Medulla oblongata (tissue), 1 donor: ENCODE data around the gene CNRIP1.
"Not testable (repeated sequence)": the region's sequence is repeated elsewhere in the genome, so short reads cannot be mapped to it uniquely, and the experiment has no call there.

Experiments
- DNase-seq: peaks from one replicate; pipeline ENCODE4 v3.0.0-alpha.2; 2015; ENCODE audit errors: extremely low spot score

The CNRIP1 gene

DNA sequence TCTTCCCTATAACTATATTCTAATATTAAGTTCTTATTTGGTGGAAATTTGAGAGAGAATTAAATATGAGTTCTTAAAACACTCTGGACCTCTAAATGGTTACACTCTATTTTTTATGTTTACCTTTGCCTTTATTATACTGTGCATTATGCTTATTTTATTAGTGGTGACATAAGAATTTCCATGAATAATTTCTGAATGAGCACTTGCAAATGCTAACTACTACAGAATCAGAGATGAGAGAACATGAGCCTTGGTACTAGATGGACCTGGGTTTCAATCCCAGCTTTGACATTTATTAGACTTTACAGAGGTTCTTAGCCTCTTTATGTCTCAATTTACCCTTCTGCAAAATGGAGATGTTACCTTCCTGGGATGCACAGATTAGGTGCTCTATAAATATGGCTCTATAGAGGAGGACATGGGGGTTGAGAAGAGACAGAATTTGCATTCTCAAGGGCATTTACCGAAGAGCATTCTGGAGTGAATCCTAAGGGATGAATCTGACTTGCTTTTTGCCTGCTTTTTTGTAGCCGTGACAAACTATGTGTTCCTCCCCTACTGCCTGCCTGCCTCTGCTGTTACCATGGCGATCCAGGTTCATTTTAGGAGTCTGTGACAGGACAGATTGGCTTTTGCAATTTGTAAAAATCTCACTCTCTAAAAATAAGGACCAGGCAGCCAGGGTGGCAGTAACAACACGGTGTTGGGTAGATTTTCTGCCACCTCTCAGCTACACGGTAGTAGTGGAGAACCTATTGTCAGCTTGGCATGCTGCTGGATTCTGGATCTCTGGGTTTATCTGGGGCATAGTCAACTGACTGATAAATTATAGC lies 20.7 kb upstream of the CNRIP1 start:
- no peak for DNase-seq

DNA sequence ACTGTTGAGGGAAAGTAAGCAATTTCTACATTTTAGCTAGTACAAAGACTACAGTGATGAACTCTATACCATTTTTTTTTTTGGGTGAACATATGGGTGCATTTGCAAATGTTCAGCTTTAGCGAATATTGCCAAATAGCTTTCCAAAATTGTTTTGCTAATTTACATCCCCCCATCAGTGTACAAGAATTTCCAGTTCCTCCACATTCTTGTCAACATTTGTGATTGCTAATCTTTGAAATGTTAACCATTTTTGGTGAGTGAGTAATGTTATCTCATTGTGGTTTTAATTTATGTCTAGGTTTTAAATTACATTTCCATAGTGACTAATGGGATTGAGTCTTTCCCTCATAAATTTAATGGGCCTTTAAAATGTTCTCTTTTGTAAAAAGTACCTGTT lies 16.4 kb upstream of the CNRIP1 start:
- no peak for DNase-seq

DNA sequence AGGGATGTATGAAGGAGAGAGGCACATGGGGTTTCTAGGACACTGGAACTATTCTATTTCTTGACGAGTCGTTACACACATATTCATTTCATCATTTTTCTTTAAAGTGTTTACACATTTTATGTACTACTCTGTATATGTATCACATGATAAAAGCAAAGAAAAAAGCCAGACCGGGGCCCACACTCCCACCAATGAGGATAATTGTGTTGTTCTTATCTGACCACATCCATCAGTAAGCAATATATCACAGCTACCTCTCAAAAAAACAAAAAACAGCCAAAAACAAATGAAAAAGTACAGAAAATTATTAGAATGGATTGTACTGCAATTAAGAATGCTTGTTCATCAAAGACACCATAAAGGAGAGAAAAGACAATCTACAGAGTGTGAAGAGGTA lies 14.2 kb upstream of the CNRIP1 start:
- no peak for DNase-seq

DNA sequence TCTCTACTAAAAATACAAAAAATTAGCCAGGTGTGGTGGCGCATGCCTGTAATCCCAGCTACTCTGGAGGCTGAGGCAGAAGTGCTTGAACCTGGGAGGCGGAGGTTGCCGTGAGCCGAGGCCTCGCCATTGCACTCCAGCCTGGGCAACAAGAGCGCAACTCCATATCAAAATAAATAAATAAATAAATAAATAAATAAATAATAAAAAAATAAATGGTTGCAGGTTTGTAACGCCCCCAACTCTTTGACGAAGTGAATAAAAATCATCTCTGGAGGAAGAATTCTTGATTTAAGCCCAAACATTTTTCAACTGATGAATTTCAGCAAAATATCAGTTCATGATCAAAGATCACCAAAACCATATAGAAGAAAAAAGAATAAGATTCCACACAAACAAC lies 13.3 kb upstream of the CNRIP1 start:
- no peak for DNase-seq

DNA sequence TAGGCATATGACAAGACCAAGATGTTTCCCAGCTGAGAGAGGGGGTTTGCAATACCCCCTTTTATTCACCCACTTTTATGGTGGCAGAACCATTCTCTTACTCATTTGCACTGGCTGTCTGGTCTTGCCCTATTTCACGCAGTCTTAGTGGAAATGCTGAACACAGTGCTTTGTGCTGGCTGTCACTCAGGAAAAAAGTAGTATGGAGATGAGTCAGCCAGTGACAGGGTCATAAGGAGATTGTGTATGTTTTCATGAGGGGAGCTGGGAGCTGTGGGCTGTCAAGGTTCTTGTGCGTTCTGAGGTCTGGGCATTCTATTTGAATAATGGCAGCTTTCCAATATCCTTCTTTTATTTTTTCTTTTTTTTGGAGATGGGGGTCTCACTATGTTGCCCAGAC lies 10.9 kb upstream of the CNRIP1 start:
- no peak for DNase-seq

DNA sequence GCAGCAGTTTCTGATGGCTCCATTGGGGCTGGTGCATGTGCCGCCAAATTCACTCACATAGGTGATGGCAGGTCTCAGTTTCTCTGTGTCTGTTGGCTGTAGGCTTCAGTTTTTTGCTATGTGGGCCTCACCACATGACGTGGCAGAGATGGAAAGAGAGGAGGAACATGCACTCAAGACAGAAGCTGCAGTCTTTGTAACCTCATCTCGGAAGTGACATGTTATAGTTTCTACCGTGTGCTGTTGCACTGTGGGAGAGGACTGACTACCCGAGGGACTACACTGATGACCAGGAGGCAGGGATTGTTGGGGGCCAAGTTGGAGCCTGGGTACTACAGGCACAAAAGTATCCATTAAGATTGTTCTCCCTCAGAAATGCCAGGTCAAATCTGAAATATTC lies 9.2 kb upstream of the CNRIP1 start:
- DNase-seq, result no peak

DNA sequence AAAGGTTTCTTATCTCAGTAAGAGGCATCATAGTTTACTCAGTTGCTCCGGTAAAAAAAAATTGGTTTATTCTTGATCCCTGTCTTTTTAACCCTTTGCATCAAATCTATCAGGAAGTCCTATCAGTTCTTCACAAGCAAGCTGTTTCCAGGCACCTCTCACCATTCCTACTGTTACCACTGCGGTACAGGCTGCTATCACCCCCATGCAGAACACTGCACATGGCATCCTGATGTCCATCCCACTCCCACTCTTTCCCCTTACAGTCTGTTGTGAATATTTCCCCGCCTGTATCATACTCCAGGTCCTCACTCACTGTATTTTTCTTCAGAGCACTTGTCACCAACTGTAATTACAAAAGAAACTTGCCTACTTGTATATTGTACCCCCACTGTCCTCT lies 5.3 kb upstream of the CNRIP1 start:
- no peak for DNase-seq

DNA sequence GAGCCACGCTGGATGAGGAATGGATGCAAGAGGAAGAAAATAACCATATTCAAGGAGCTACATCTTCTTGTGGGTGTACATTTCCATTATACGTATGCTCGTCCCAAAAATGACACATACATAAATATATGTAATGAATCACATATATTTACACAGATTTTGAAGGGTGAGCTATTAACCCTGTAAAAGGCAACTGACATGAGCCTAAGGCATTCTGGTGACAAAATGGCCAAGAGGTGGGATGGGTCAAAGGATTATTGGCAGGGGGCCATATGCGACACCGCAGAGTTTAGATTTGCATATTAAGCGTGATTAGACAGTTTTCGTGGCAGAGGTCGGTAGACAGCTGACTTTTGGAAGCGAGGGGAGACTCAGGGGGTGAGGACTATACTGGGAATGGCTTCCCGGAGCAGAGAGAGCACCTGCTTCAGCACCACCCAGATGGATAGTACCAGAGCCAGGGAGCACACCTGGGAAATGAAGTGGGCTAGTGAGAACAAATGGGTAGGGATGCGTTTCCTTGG lies 431 bp upstream of the CNRIP1 start:
- peak; percentile 40 for DNase-seq

DNA sequence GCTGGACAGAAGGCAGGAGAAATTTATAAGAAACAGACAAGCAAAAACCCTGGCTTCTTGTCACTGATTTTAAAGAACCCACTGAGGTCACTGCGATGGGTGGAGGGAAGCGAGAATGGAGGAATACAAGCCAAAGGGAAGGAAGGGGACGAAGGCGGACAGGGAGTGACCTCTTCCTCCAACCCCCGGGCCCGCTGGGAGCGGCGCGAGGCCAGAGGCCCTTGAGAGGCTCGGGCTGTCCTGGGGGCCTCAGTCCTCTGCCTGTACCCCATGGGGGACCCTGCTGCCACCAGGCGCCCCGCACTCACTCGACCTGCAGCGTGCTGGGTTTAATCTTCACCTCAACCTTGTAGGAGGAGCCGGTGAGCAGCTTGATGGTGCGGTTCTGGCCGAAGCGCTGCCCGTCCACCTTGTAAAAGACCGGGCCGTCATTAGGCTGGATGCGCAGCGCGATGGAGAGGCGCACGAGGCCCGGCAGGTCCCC lies 793 bp downstream of the CNRIP1 start:
- peak; percentile 46 for DNase-seq

DNA sequence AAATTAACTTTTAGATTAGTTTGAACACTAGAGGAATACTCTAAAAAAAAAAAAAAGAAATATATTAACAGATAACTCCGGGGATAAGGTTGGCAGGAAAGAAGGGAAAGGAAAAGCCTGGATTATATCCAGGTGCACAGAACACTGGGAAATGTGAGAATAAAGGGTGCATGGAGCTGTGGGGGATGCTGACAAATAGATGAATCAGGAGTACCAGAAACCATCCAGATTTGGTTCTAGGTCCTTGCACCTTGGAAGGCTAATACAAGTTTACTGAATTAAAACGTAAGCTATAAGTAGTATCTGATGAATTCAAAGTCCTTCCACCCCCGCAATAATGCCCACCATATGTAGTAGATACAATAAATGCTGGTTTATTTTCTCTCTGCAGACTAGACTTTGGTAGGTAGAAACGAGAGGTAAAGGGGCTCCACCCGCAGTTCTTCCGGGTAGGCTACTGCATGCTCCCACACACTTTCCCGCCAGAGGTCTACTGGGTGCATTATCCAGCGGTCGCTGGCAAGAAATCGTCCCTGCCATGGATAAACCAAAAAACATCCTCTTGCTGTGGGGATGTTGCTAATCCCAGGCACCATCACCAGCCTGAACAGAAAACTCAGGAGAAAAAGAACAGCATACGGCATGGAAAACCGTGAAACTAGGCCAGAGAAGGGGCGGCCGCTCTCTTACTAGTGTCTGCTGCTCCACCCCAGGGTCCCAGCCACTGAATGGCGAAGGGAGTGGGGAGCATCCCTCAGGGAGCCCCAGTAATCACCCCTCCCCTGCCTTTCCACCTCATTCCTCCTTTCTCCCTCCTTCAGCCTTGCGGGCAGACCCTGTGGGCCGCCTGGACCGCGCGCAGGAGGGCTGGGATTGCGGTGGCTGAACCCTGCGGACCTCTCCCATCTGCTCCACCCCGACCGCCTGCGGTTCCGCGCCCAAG lies 1.5 kb downstream of the CNRIP1 start:
- DNase-seq, result peak; percentile 18

DNA sequence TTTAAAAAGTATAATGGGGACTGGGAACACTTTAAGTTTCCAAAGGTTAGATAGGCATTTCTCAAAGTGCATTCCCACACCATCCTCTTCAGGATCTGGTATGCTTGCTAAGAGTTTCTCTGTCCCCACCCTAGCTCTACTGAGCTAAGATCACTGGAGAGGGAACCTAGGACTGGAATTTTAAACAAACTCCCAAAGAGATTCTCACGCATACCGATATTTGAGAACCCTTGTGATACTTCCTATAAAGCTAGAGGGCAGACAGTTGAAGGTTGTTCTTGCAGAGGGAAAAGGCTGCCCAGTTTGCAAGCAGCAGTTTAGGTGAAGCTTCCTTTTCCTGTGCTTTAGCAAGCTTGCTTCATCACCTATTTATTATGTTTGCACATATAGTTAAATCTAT lies 3.6 kb downstream of the CNRIP1 start:
- no peak for DNase-seq

DNA sequence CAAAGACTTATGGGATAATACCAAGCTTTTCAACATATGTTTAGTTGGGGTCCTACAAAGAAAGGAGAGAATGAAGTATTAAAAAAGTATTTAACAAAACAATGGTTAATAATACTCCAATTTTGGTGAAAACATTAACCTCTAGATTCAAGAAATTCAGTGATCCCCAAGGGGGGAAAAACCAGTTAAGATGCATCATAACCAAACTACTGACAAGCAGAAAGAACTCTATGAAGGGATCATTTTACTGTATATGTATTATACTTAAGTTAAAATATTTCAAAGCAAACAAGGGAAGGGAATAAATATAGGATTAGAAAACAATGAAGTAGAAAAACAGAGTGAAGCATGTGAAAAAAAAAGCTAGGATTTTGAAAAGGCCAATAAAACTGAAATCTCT lies 8.7 kb downstream of the CNRIP1 start:
- no peak for DNase-seq

DNA sequence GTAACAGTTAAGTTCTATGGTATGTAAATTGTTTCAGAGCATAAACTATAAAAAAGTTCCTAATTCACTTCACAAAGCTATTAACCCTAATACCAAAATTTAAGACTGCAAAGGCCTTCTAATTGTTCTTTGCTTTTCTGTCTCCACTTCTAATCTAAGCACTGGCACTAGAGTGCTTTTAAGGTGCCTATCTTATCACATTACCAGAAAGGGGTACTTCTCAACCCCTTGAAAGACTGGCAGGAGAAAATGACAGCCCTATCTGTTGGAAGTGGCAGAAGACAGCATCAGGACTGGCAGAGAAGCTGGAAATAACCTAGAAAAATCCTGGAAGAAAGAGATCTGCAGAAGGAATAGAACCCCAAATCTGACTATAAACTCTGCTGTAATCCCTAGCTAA lies 10.3 kb downstream of the CNRIP1 start:
- no peak for DNase-seq

DNA sequence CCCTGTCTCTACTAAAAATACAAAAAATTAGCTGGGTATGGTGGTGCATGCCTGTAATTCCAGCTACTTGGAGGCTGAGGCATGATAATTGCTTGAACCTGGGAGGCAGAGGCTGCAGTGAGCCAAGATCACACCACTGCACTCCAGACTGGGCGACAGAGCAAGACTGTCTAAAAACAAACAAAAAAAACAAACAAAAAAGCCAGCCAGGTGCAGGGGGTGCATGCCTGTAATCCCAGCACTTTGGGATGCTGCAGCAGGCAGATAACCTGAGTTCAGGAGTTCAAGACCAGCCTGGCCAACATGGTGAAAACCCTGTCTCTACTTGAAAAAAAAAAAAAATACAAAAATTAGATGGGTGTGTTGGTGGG lies 15.9 kb downstream of the CNRIP1 start:
- not testable (repeated sequence) for DNase-seq

DNA sequence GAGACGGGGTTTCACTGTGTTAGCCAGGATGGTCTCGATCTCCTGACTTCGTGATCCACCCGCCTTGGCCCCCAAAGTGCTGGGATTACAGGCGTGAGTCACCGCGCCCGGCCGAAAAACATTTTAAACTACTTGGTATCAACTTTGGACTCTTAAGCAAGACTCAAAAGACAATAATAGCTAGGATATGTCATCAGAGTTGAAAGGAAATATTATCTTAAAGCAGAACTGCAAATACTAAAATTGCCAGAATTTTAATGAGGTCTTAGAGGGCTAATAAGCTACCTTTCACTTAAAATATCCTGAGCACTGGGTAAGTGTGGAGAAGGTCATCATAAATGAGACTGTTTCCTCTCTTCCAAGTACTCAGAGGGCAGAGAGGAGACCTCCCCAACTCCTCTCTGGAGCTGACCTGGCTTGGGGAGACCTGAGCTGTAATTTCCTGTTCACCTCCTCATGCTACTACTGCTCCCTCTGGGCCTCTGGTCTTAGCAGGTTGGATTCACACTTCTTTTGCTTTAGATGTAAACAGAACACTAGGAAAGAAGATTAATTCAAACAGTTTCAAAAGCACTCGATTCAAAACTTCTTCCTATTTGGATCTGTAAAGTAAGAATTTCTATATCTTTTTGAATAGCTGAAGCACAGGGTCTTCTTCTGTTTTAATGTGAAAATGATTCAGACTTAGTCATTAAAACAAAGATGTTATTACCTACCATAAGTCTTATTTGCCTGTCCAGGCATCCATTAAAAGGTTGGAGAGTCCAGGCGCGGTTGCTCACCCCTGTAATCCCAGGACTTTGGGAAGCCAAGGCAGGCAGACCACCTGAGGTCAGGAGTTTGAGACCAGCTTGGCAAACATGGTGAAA lies 16.5 kb downstream of the CNRIP1 start:
- no peak for DNase-seq

DNA sequence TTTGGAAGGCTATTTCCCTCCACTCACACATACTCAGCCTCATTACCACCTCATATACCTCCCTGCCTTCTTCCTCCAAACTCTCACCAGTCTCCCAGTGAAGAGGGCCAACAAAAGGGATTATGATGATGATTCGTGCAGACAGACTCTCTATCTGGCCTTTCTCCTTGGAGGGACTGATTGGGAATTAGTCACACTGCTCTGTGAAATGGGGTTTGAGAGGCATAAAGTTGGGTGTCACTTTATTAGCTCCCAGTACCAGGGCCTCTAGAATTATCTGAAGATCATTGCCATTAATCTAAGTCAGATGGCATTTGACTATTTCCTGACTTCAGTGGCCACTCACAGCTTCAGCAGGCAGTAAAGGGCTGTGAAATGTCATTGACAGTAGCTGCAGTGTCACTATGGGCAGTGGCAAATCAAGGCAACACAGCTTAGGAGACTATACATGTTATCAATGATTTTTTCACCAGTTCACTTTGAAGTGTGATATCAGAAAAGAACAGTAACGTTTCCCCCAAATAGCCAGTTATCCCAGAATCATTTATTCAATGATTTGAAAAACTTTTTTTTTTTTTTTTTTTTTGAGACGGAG lies 17.4 kb downstream of the CNRIP1 start:
- DNase-seq, result no peak

DNA sequence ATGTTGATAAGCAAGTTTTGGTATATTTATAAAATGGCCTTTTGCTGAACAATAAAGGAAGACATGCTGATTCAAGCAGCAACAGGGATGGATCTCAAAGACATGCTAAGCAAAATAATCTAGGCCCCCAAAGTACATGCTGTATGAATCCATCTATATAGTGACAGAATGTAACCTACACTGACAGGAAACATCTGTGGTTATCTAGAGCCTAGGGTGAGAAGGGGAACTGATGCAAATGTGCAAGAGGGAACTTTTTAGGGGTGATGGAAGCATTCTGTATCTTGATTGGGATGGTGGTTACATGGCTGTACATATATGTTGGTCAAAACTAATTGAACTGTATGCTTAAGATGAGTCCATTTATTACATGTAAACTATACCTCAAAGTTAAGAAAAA lies 24.2 kb downstream of the CNRIP1 start:
- no peak for DNase-seq

DNA sequence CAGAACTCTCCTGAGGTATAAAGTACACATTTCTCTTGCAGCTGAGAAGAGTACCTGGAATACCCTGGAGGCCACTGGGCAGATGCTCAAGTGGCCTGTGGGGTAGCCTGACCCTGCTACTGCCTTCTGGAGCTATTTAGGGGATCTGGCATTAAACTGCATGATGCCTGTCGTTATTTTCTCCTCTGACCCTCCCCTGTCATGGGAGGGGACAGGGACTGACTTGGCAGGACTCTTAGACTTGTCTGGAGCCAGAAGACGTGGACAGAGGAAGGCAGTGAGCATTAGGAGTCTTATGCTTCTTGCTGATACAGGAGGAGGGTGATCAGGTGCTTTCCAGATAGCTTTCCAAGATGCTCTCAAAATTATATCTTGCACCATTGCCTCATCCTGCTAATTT lies 24.8 kb downstream of the CNRIP1 start:
- no peak for DNase-seq

DNA sequence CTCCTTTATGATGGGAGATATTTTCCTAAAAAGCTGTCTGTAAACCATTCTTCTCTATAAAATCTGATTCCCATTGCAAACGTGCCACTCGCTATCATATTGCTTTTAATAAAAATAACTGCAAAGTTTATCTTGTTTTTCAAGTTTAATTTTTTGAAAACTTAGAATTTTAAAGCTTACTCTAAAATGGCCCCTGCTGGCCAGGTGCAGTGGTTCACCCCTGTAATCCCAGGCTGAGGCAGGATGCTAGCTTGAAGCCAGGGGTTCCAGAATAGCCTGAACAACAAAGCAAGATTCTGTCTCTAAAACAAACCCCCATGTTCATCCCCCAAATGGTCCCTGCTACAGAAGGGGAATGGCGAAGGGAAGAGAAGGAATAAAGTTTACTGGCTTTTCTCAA lies 25.6 kb downstream of the CNRIP1 start:
- no peak for DNase-seq

DNA sequence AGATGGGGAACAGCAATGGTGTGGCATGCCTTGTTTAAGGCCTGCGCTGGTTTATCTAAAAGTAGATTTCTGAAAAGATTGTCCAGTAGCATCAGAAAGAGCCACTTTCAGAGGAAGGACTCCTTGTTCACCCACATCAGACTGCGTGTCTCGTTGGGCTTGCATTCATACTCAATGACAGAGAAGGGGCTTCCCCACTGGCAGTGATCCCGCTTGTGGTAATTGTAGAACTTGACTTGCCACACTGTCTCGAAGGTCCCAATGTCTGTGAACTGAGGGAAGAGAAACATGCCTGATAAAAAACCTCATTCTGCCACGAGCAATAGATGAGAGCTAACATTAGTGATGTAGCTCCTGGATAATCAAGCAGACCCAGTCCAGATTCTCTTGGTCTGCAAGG lies 26.0 kb downstream of the CNRIP1 start:
- DNase-seq, result no peak

DNA sequence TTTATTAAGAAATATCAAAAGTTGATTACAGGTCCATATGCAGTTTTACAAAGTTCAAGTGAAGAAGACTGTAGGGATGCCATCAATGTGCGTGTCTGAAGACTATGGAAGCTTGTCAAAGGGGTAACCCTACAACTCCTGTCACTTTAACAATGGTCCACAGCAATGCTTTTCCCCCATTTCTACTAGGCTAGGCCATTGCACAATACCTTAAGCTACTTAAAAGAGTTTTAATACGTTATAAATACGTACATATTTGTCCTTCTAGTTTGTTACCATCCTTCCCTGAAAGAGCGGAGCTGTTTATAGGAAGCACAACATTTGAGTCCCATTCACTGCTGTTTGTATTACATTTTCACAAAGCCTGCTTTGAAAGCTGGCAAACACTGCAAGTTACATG lies 26.7 kb downstream of the CNRIP1 start:
- DNase-seq, result no peak
